HG02588 (cell line): ENCODE results near the gene LRRC42.
A peak's percentile ranks its signal among the peaks of the same experiment; 100 is the strongest.

ENCODE experiments used
- ATAC-seq: cut with Tn5 transposase; IDR thresholded peaks from one replicate; pipeline ENCODE4 v1.9.1; 2021; ENCODE audit warnings: mild to moderate bottlenecking, moderate library complexity; ENCODE audit not compliant: unreplicated experiment

Gene LRRC42

GRCh38 chr1:53946252-53947171 lies at the start of gene LRRC42:
LRRC42 (plus strand) TSS chr1:53946350; CDS start chr1:53952000, 5,650 bp downstream.
- peak; percentile 65 for ATAC-seq

DNA sequence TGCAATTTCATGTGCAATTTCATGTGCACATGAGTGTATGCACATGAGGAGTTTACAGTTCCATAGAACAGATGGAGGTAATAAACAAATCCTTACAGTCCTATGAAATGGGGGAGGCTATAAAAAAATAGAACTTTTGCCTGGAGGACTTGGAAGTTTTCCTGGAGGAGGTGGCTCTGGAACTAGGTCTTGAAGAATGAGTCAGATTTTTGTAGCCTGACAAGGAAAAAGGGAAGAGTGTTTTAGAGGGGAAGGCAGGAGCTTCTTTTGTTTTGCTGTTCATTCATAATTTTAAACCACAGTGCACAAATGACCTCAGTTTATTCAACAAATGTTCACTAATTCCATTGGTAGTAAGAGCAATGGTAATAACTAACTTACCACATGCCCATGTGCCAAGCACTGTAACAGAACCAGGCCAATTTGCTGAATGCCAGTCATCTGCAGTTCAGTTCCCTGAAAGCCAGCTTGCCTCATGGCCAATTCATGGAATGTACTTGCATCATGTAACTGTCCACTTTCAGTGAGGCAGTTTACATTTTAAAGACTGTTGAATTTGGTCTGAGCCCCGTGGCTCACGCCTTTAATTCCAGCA lies 49.4 kb upstream of the LRRC42 start:
- no peak for ATAC-seq

GRCh38 chr1:53899206-53899628 lies 46.9 kb upstream of the LRRC42 start:
- no peak for ATAC-seq

GRCh38 chr1:53899708-53900107 lies 46.4 kb upstream of the LRRC42 start:
- ATAC-seq, result no peak

GRCh38 chr1:53902235-53903138 lies 43.7 kb upstream of the LRRC42 start:
- no peak for ATAC-seq

- no peak for ATAC-seq
Observed at GRCh38 chr1:53905509-53905908, 40.6 kb upstream of the LRRC42 start.

- no peak for ATAC-seq
Observed at GRCh38 chr1:53906121-53906520, 40.0 kb upstream of the LRRC42 start.

DNA sequence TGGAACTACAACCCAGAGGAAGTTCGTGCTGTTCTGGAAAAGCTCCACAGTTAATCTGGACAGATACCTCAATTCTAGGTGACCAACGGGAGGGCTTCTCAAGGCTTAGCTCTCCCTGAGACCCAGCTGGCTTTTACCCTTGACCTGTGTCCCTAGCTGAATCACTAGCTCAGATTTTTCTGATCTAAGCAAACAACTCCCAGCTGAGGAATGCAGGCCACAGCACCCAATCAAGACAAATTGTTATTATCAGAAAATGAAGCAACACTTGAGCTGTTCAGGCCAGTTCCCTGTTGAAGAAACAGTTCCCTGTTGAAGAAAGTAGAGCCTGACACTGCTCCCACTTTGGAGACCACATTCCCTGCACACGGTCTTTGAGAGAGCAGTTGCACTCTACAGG lies 36.2 kb upstream of the LRRC42 start:
- no peak for ATAC-seq

GRCh38 chr1:53911442-53911841 lies 34.7 kb upstream of the LRRC42 start:
- no peak for ATAC-seq

- no peak for ATAC-seq
Observed at GRCh38 chr1:53913352-53914033, 32.7 kb upstream of the LRRC42 start.

DNA sequence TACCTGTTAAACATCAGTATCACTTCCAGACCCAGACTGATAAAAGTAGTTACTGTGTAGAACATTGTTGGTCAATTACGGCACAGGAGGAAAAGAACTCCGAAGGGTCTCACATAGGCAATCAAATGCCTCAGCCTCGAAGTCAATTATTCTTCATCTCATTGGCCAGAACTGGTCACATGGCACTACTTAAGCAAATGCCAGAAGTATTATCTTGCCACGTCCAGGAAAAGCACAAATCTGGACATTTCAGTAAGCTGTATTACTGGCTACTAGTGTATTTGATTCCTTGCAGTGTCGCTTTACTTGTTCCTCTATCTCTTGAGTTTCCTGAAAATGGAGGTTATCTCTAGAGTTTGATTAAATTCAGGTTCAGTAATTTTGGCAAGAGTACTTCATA lies 27.8 kb upstream of the LRRC42 start:
- ATAC-seq, result no peak

GRCh38 chr1:53919675-53920066 lies 26.5 kb upstream of the LRRC42 start:
- no peak for ATAC-seq

DNA sequence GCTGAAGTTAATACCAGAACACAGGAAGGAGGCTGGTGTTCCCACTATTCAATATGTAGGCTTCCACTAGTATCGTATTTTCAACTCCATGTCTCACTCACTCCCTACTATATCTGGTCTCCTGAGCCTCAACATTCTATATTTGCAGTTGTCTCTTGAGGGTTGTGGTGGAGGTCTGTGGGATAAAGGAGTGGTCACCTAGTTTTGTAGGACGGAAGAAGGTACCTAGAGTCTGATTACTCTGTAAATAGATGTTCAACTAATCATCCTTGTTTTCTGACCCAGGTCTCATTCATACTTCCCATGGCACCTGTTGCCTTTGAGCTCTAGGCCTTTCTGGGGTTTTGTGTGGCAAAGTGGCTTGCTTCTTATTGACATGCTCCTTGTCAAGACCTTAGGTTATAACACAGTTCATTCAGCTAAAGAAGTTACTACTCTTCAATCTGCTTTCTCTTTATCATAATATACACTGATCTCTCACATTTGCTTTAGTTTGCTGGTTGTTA lies 18.7 kb upstream of the LRRC42 start:
- ATAC-seq, result no peak

DNA sequence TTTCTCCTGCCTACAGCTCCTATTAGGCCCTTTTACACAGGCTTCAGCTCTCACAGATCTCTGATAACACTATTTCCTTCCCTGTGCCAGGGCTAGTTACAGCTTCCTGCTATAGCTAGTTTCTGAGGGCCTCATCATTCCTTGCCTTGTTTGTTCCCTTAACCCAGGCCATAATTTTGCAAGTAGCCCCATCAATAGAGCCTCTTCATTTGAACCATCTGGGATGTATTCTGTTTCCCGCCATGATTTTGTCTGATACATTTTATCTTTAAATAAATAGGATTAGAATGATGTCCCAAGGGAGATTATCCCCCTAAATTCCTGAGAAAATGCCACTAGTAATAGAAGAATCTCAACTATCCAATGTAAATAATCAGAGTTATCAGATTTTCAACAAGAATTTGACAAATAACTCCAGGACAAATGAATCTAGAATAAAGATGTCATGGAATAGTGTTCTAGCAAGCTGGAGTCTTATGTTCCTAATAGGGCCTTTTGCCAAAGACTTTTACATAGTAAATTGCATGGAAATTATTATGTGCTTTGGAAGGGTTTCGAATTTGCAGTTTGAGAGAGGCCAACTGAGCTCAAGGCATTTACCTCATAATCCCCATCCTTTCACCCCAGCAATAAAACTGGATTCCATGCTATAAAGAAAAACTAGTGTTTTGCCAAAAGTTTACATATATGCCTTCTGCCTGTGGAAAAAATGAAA lies 16.7 kb upstream of the LRRC42 start:
- ATAC-seq, result no peak

GRCh38 chr1:53930932-53931331 lies 15.2 kb upstream of the LRRC42 start:
- no peak for ATAC-seq

DNA sequence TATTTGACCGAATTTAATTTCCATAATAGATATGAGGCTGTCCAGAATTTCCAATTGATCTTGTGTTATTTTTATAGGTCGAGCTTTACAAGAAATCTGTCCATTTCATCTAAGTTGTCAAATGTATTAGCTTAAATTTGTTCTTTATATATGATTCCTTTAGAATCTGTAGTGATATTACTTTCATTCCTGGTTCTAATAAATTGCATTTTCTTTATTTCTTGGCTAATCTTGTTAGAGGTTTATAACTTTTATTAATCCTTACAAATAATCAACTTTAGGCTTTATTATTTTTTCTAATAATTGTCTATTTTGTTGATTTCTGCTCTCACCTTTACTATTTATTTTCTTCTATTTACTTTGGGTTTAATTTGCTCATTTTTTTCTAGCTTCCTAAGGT lies 14.6 kb upstream of the LRRC42 start:
- no peak for ATAC-seq

GRCh38 chr1:53934170-53934765 lies 11.9 kb upstream of the LRRC42 start:
- no peak for ATAC-seq

DNA sequence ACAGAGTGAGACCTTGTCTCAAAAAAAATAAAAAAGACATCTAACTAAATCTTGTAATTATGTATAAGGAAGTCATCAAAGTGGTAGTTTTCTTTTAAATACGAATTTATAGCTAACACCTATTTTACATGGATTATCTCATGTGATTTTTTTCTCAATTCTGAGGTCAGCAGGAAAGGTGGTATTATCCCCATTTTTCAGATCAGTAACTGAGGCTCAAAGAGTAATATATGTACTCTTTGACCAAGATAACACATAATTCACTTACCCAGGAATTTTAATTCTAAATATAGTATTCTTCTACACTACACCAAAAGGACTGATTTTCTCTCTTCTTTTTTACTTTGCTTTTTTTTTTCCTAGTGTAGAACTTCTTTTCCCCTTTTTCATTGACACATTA lies 9.7 kb upstream of the LRRC42 start:
- no peak for ATAC-seq

GRCh38 chr1:53938136-53938830 lies 7.9 kb upstream of the LRRC42 start:
- ATAC-seq, result no peak
